GM21367 (cell line): Measurements from ENCODE around the gene SLC26A5.

Source experiments
- ATAC-seq: cut with Tn5 transposase; IDR thresholded peaks from one replicate; pipeline ENCODE4 v1.9.1; 2021; ENCODE audit not compliant: unreplicated experiment

Gene SLC26A5

GRCh38 chr7:103348452-103348851, 97.6 kb downstream of the SLC26A5 start:
- no peak for ATAC-seq

GRCh38 chr7:103347507-103348267, 98.3 kb downstream of the SLC26A5 start, which contains the start of gene PSMC2:
TSS of gene PSMC2 (plus strand) at chr7:103347643. CDS start at chr7:103347712, 69 bp downstream.
- ATAC-seq, result peak; percentile 66

GRCh38 chr7:103346396-103346795, 99.6 kb downstream of the SLC26A5 start:
- ATAC-seq, result no peak

- ATAC-seq, result peak; percentile 68
These were observed 101.4 kb downstream of the SLC26A5 start, which contains the start of gene DNAJC2 for GRCh38 chr7:103344453-103345149. TSS of gene DNAJC2 (minus strand) at chr7:103344767. CDS start at chr7:103344622, 145 bp downstream.

- peak; percentile 2 for ATAC-seq
These were observed 102.1 kb downstream of the SLC26A5 start for GRCh38 chr7:103343758-103344452.

- no peak for ATAC-seq
These were observed 102.7 kb downstream of the SLC26A5 start for GRCh38 chr7:103343332-103343731.

- ATAC-seq, result no peak
These were observed 104.5 kb downstream of the SLC26A5 start for GRCh38 chr7:103341466-103341865.

GRCh38 chr7:103338864-103339263, 107.1 kb downstream of the SLC26A5 start:
- no peak for ATAC-seq

GRCh38 chr7:103336761-103337160, 109.2 kb downstream of the SLC26A5 start:
- no peak for ATAC-seq

- ATAC-seq, result no peak
These were observed 120.3 kb downstream of the SLC26A5 start for GRCh38 chr7:103325744-103326143.
